Myocyte (in vitro differentiated cells): ENCODE data around the gene NYAP1. TPM values are rescaled to one million over a fixed set of nuclear protein-coding genes. Genes with fewer than 3 reads are reported as not detected.
A peak's percentile ranks its signal among the peaks of the same experiment; 100 is the strongest.
"Not testable (repeated sequence)": the region's sequence is repeated elsewhere in the genome, so short reads cannot be mapped to it uniquely, and the experiment has no call there.

Experiments used
- DNase-seq: peaks from one replicate; pipeline ENCODE4 v3.0.0-alpha.2; 2012; ENCODE audit warnings: low read depth
- polyA plus RNA-seq: library from polyadenylated mRNA; unstranded; fragments of >200 nt; gene quantifications from one replicate; pipeline ENCODE4 v1.2.1, GENCODE V29; 2012; ENCODE audit warnings: missing spikeins
- total RNA-seq: library from RNA; depleted of rRNA; stranded (reverse); fragments of >200 nt; gene quantifications from 2 replicates; pipeline ENCODE4 v1.2.3, GENCODE V29; 2014

The NYAP1 gene
- 0.05 TPM in 1 of 2 replicates, not detected in the other for total RNA-seq
- 0.06 TPM for polyA plus RNA-seq

DNA sequence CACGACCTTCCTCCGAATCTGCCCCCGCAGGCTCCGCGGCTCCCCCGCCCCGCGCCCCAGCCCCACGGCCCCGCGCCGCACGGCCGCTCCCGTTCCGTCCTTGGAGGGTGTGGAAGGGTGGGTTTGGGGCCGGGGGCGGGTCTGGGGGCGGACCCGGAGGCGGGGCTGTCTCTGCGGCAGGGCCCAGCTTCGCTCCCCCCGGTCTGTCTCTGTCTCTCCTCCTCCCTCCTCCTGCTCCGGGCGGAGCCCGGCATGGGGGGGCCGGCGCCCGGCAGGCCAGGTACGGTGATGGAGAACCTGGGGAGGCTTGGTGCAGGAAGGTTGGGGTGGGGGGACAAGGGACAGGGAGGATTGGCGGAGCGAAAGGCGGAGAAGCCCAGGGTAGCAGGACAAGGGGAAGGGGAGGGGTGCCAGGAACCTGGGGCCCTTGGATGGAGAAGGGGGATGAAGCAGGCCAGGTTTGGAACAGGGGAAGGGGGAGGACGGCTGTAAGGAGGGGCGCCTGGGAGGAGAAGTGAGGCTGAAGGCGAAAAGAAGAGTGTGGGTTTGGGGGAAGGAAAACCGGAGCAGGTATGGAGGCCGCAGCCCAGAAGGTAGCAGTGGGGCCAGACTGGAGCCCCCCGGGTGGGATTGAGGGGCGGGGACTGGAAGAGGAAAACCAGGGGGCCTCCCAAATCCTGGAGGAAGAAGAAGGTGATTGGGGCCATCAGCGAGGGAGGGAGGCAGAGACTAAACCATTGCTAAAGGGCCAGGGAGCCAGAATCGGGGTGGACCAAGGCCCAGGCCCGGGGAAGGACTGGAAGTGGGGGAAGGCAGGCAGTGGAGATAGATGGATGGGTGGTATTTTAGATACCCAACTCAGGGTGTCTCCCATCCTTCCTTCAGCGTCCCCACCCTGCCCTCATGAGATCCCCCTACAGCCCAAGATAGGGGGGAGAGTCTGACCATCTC lies at the start of gene NYAP1:
NYAP1 (plus strand) TSS at position 206 of the 951 bp plus-strand sequence. CDS start 1,385 bp downstream, outside the sequence.
- no peak for DNase-seq

DNA sequence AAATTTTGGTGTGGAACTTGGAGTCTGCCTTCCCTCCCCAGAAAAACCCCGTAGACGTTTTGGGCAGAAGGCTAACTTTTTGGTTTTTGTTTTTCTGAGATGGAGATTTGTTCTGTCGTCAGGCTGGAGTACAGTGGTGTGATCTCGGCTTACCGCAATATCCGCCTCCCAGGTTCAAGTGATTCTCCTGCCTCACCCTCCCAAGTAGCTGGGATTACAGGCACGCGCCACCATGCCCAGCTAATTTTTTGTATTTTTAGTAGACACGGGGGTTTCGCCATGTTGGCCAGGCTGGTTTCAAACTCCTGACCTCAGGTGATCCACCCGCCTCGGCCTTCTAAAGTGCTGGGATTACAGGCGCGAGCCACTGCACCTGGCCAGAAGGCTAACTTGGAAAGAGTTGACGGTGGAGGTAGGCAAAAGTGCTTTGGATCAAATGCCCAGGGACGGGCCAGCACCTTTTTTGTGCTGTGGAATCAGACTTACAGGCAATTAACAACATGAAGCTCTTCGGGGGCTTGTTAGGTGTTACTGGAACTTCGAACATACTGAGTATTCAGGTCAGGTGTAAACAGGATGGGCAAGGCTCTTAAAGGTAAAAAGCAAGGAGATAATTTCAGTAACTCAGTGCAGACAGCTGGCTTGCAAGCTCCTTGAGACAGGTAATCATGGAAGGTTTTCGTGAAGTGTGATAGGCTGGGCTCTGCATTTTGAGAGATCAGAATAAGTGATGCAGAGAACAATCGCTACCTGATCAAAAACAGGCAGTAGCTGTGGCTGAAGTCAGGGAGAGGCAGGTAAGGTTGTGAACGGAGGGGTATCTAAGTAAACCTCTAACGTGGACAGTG lies 49.2 kb upstream of the NYAP1 start:
- DNase-seq = no peak

- DNase-seq = peak; percentile 66
These were observed 48.1 kb upstream of the NYAP1 start for GRCh38 chr7:100435401-100436304.

GRCh38 chr7:100437150-100438100 lies 46.3 kb upstream of the NYAP1 start:
- DNase-seq = no peak

- DNase-seq = no peak
These were observed 45.6 kb upstream of the NYAP1 start for GRCh38 chr7:100438172-100438571.

DNA sequence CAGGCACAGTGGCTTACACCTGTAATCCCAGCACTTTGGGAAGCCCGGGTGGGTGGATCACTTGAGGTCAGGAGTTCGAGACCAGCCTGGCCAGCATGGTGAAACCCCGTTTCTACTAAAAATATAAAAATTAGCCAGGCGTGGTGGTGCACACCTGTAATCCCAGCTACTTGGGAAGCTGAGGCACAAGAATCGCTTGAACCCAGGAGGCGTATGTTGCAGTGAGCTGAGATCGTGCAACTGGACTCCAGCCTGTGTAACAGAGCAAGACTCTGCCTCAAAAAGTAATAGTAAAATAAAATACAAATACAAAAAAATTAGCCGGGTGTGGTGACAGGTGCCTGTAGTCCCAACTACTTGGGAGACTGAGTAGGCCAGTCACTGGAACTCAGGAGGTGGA lies 45.0 kb upstream of the NYAP1 start:
- not testable (repeated sequence) for DNase-seq

GRCh38 chr7:100439244-100439643 lies 44.5 kb upstream of the NYAP1 start:
- not testable (repeated sequence) for DNase-seq

DNA sequence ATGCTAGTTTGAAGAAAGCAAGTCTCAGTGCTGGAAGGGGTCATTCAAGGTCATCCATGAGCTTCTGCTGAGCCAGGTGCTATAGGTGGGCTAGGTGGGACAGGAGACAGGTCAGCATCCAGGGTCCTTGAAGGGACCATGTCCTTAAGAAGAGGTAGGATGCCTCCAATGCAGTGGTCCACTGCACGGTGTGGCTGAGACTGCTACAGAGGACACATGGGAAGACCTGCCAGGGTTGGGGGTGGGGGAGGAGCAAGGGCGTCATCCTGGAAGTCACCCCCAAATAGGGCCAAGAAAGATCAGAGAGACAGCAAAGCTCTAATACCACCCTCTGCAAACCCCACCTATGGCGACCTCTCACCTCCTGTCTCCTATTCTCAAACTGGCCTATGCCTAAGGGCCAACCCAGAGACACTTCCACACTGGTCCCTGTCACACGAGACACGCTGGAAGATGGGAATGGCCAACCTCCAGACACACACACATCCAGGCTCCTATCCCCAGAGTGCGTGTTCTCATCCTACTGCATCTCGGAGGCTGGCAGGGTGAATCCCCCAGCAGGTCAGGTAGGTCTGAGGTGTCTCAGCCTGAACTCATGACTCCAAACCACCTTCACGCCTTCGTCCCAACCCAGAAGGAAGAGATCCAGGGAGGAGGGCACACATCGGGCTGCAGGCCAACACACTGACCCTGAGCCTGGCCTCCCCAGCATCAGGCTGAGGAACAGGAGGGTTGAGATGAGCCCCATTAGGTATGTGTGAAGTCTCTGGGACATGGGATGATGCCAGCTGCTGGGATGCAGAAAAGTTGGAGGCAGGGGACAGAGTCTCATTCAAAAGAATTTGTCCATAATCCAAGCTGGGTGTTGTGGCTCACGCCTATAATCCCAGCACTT lies 41.8 kb upstream of the NYAP1 start:
- DNase-seq = no peak

GRCh38 chr7:100443096-100443840 lies 40.5 kb upstream of the NYAP1 start:
- no peak for DNase-seq

DNA sequence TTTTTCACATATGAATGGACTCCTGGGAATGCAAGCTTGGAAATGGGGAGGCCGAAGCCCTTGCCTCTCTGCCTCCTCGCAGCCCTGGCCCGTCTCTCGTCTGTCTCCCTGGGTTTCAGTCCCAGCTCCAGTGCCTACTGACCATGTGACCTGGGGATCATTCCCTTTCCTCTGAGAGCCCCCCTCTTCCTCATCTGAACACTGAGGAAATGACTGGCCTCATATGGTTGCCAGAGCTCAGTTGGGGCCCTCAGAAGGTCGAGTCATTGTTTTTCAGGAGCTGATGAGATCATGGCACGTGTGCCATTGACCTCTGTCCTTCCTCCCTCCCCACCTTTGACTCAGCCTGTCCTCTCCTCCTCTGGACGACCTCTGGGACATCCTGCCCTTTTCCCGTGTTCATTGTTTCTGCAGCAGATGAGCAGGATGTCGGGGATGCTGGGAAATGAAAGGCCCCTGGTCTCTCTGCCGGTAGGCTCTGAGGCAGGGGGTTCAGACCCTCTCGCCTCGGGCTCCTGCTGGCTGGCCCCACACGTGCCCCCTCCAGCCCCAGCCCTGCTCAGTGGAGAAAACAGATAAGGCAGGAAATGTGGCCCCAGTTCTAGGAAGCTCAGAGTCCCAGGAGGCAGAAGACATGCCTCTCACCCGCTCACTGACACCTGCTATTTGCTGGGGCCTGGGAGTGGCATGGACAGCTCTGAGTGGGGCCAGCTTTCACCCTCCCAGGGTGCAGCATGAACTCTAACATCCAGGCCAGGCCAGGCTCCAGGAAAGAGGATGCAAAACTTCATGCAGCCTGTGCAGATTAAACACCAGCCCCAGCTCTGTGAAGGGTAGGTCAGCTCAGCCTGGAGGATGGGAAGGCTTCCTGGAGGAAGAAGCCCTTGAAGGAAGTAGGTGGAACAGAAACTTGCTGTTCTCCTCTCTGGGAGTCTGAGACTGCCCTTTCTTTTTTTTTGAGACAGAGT lies 39.1 kb upstream of the NYAP1 start:
- DNase-seq = no peak

- DNase-seq = no peak
These were observed 37.7 kb upstream of the NYAP1 start for GRCh38 chr7:100446040-100446439.

DNA sequence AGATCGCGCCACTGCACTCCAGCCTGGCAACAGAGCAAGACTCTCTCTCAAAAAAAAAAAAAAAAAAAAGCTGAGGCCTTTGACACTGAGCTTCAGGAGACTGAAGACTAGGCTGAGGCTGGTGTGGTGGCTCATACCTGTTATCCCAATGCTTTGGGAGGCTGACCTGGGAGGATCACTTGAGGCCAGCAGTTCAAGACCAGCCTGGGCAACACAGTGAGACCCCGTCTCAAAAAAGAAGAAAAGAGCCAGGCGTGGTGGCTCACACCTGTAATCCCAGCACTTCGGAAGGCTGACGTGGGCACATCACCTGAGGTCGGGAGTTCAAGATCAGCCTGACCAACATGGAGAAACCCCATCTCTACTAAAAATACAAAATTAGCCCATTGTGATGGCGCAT lies 36.4 kb upstream of the NYAP1 start:
- not testable (repeated sequence) for DNase-seq

DNA sequence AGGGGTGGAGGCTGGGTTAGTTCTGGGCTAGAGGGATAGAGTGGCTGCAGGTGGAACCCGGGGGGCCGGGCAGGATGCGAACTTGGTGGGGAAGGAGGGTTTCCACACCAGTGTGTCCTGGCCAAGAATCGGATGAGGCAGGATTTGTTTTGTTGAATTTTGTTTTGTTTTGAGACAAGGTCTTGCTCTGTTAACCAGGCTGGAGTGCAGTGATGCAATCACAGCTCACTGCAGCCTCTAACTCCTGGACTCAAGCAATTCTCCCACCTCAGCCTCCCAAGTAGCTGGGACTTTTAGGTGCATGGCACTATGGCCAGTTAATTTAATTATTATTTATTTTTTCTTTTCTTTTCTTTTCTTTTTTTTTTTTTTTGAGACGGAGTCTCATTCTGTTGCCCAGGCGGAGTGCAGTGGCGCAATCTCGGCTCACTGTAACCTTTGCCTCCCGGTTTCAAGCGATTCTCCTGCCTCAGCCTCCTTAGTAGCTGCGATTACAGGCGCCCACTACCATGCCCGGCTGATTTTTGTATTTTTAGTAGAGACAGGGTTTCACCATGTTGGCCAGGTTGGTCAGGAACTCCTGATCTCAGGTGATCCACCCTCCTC lies 34.4 kb upstream of the NYAP1 start:
- DNase-seq = no peak

- no peak for DNase-seq
These were observed 31.2 kb upstream of the NYAP1 start for GRCh38 chr7:100452513-100452912.

GRCh38 chr7:100453854-100454253 lies 29.9 kb upstream of the NYAP1 start:
- DNase-seq = not testable (repeated sequence)

DNA sequence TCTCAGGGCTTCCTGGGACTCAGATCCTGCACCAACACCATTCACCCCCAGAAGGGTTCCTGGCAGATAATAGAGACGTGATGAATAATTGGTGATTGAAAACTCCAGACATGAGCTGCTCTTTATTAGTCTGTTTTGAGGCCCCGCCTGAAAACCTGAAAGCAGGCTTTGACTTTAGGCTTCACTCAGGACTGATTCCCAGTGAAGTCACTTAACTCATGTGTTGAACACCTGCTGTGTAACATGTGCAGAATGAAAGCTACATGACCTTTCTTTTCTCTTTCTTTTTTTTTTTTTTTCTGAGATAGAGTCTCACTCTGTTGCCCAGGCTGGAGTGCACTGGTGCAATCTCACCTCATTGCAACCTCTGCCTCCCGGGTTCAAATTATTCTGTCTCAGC lies 28.5 kb upstream of the NYAP1 start:
- DNase-seq = no peak
